ENCODE data around the gene CAMK2D.

Gene CAMK2D

DNA sequence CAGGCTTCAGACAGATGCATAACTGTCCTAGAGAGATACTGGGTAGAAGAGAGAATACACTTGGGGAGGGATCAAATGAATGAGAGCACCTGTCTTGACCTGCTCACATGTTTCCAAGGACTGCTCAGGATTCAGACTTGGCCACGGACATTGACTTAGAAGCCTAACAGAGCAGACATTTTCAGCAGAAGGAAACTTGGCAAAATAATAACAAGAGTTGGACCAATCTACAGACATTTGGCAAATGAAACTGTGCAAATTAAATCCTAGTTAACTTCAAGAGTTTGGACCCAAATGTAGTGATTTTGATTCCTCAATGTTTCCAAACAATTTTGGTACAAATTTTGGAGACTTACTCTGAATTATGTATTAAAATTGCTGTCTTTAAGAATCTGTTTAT lies 223.9 kb downstream of the CAMK2D start:
- H3K27ac ChIP-seq (ENCODE audit: low read depth, low read length), result no peak overlapping the region
- no peaks in the 10 kb centered on the region for H3K27me3 ChIP-seq (ENCODE audit: insufficient read depth, low read length)
- H3K4me1 ChIP-seq (ENCODE audit: control insufficient read depth, insufficient read depth, low read length, unreplicated experiment), result peaks cover 40% of the 10 kb centered on the region

DNA sequence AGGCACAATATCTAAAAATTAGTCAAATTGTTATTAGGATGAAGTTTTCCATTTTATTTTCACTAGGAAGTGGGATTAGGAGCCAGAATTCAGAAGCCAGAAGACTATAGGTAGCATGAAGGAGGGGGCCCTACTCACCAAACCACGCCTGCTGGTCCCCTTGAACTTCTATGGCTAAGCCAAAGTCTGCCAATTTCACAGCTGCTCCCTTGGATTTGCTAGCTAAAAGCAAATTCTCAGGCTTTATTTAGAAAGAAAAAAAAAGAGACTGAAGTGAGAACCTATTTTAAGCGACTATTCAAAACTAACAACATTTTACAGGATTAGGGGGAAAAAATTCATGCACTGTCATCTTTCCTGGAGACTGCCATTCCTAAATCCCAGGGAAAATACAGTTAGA lies 224.3 kb downstream of the CAMK2D start:
- Histone ChIP-seq H2AFZ (ENCODE audit: low read length, unreplicated experiment) (no peak overlapping the region), H3K27me3 (ENCODE audit: insufficient read depth, low read length) (no peaks in the 10 kb centered on the region)

More for the DNA sequence above, 223.9 kb downstream of the CAMK2D start:
- H2AFZ ChIP-seq (ENCODE audit: low read length, unreplicated experiment), result no peak overlapping the region
- no peak overlapping the region for H3K4me3 ChIP-seq (ENCODE audit: low read depth, low read length)
- H3K36me3 ChIP-seq (ENCODE audit: insufficient read depth, low read length), result peaks cover 9% of the 10 kb centered on the region; the same call in 1 of the 2 replicates
- no peaks in the 10 kb centered on the region for H3K79me2 ChIP-seq (ENCODE audit: control insufficient read depth, insufficient read depth, low read length, unreplicated experiment)

DNA sequence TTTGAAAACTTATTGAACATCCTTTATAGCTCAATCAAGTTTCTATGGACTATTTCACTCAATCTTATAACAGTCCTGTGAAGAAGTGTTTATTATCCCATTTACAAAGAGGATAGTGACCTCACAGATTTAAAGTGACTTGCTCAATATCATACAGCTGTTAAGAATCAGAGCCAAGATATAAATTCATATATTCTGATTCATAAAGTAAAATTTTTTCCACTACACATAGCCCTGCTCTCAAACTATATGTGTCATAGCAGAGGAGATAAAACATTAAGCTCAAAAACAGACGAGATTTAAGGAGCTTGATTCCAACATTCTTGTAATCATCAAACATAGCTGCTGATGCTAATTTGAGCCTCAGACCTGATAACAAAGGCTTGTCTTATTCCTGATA lies 226.8 kb downstream of the CAMK2D start:
- Histone ChIP-seq H3K27ac (ENCODE audit: low read depth, low read length) (peak overlapping the region; percentile 12; the same call in 1 of the 2 replicates), H3K79me2 (ENCODE audit: control insufficient read depth, insufficient read depth, low read length, unreplicated experiment) (no peaks in the 10 kb centered on the region), H3K36me3 (ENCODE audit: insufficient read depth, low read length) (0 out of 2 replicates have a peak, but pooled peaks cover 8% of the 10 kb centered on the region), H3K4me1 (ENCODE audit: control insufficient read depth, insufficient read depth, low read length, unreplicated experiment) (peaks cover 24% of the 10 kb centered on the region), H3K4me3 (ENCODE audit: low read depth, low read length) (no peak overlapping the region), H2AFZ (ENCODE audit: low read length, unreplicated experiment) (no peak overlapping the region), H3K27me3 (ENCODE audit: insufficient read depth, low read length) (no peaks in the 10 kb centered on the region)

More for the DNA sequence above, 224.3 kb downstream of the CAMK2D start:
- Histone ChIP-seq H3K4me3 (ENCODE audit: low read depth, low read length) (no peak overlapping the region), H3K79me2 (ENCODE audit: control insufficient read depth, insufficient read depth, low read length, unreplicated experiment) (no peaks in the 10 kb centered on the region), H3K27ac (ENCODE audit: low read depth, low read length) (no peak overlapping the region), H3K36me3 (ENCODE audit: insufficient read depth, low read length) (0 out of 2 replicates have a peak, but pooled peaks cover 8% of the 10 kb centered on the region), H3K4me1 (ENCODE audit: control insufficient read depth, insufficient read depth, low read length, unreplicated experiment) (peaks cover 40% of the 10 kb centered on the region)

DNA sequence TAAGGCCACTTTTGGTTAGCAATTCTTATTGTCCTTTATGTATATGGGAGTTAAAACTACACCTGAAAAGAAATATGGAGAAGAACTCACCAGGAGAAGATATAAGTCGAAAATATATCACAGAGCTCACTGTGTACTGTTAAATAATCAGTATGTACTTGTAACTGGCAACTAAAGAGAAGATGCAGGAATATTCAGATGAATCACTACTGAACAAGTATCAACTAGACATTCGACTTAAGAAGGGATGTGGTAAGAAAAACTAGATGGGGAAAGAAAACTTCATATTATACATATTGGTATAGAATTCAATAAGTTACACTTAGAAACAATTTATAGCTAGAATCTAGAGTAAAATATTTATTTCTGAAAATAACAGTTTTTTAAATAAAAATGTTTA lies 230.0 kb downstream of the CAMK2D start:
- Histone ChIP-seq H3K27me3 (ENCODE audit: insufficient read depth, low read length) (no peaks in the 10 kb centered on the region), H3K36me3 (ENCODE audit: insufficient read depth, low read length) (peaks cover 24% of the 10 kb centered on the region; the same call in 1 of the 2 replicates), H3K27ac (ENCODE audit: low read depth, low read length) (no peak overlapping the region), H3K79me2 (ENCODE audit: control insufficient read depth, insufficient read depth, low read length, unreplicated experiment) (no peaks in the 10 kb centered on the region), H3K4me3 (ENCODE audit: low read depth, low read length) (no peak overlapping the region), H3K4me1 (ENCODE audit: control insufficient read depth, insufficient read depth, low read length, unreplicated experiment) (peaks cover 17% of the 10 kb centered on the region), H2AFZ (ENCODE audit: low read length, unreplicated experiment) (no peak overlapping the region)

DNA sequence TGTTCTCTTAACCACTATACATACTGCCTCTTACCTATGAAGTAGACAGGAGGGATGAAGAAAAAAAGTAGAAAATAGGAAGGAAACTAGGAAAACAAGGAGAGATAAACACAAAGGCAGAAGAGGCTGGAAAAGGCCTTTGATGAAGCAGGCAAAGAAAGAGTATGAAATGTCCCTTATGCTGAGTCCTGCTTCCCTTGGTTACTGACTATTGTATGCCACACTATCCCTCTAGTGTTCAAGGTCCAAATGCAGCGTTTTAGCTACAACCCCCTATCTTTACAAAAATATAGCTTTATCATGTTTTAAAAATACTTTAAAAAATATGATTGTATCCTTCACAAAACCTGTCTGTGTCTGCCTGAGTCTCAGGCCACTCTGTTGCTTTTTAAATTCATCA lies 233.1 kb downstream of the CAMK2D start:
- no peaks in the 10 kb centered on the region for H3K4me1 ChIP-seq (ENCODE audit: control insufficient read depth, insufficient read depth, low read length, unreplicated experiment)
- no peak overlapping the region for H3K27ac ChIP-seq (ENCODE audit: low read depth, low read length)
- H2AFZ ChIP-seq (ENCODE audit: low read length, unreplicated experiment), result no peak overlapping the region
- H3K36me3 ChIP-seq (ENCODE audit: insufficient read depth, low read length), result peaks cover 37% of the 10 kb centered on the region
- H3K27me3 ChIP-seq (ENCODE audit: insufficient read depth, low read length), result no peaks in the 10 kb centered on the region
- H3K79me2 ChIP-seq (ENCODE audit: control insufficient read depth, insufficient read depth, low read length, unreplicated experiment), result no peaks in the 10 kb centered on the region
- H3K4me3 ChIP-seq (ENCODE audit: low read depth, low read length), result no peak overlapping the region

DNA sequence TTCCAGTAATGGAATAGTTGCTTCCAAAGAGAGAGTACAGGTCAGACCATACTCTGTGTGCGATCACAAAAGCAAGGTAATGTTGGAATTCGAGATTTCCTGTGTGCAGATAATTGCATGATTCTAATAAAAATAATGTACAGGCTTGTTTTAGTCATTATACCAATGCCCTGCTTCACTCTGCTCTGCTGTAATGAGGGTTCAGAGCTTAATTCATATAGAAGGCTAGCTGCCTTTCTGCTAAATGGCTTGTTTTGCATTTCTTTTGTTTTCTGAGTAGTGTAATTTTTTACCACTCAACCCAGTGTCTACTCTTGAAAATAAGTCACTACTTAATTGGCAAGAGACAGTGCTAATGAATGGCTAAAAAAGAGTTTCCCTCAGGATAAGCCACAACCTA lies 236.0 kb downstream of the CAMK2D start:
- H3K27me3 ChIP-seq (ENCODE audit: insufficient read depth, low read length), result no peaks in the 10 kb centered on the region
- H3K27ac ChIP-seq (ENCODE audit: low read depth, low read length), result no peak overlapping the region
- no peaks in the 10 kb centered on the region for H3K79me2 ChIP-seq (ENCODE audit: control insufficient read depth, insufficient read depth, low read length, unreplicated experiment)
- no peaks in the 10 kb centered on the region for H3K4me1 ChIP-seq (ENCODE audit: control insufficient read depth, insufficient read depth, low read length, unreplicated experiment)
- peaks cover 46% of the 10 kb centered on the region for H3K36me3 ChIP-seq (ENCODE audit: insufficient read depth, low read length)
- no peak overlapping the region for H3K4me3 ChIP-seq (ENCODE audit: low read depth, low read length)
- H2AFZ ChIP-seq (ENCODE audit: low read length, unreplicated experiment), result no peak overlapping the region

DNA sequence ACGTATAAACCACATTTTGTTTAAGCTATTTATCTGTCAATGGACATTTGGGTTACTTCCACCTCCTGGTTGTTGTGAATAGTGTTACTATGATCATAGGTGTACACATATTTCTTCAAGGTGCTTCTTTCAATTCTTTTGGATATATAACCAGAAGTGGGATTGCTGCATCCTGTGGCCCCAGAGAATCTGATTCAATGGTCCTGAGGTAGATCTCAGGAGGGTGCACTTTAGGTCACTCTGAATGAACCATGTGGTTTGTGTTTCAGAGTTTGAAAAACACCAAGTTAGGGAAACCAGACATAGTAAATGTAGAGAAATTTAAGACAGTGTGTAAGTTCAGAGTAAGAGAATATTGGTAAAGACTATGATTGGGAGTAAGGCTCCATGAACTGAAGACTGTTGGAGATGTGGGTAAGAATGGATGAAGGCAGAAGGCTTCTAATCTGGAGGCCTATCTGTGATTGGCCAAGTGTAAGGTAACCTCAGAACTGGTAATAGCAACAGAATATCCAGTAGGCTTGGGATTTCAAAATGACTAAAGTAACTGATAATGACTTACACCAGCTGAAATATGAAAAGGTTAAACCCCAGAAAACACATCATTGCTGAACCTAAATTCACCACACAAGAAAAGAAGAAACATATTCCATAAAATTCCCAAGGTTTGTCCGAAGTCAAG lies 236.9 kb downstream of the CAMK2D start:
- Histone ChIP-seq H3K27me3 (ENCODE audit: insufficient read depth, low read length) (no peaks in the 10 kb centered on the region), H3K36me3 (ENCODE audit: insufficient read depth, low read length) (peaks cover 46% of the 10 kb centered on the region), H3K79me2 (ENCODE audit: control insufficient read depth, insufficient read depth, low read length, unreplicated experiment) (no peaks in the 10 kb centered on the region), H3K4me3 (ENCODE audit: low read depth, low read length) (no peak overlapping the region), H2AFZ (ENCODE audit: low read length, unreplicated experiment) (no peak overlapping the region), H3K27ac (ENCODE audit: low read depth, low read length) (no peak overlapping the region), H3K4me1 (ENCODE audit: control insufficient read depth, insufficient read depth, low read length, unreplicated experiment) (no peaks in the 10 kb centered on the region)

DNA sequence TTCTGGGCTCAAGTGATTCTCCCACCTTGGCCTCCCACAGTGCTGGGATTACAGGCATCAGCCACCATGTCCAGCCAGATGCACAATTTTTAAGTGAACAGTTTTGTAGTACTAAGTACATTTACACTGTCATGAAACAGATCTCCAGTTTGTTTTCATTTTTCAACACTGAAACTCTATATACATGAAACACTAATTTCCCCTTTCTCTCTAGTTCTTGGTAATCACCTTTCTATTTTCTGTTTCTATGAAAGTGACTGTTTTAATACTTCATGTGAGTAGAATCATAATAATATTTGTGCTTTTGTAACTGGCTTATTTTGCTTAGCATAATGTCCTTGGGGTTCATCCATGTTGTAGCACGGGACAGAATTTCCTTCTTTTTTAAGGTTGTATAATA lies 237.4 kb downstream of the CAMK2D start:
- no peak overlapping the region for H2AFZ ChIP-seq (ENCODE audit: low read length, unreplicated experiment)
- no peaks in the 10 kb centered on the region for H3K79me2 ChIP-seq (ENCODE audit: control insufficient read depth, insufficient read depth, low read length, unreplicated experiment)
- no peaks in the 10 kb centered on the region for H3K27me3 ChIP-seq (ENCODE audit: insufficient read depth, low read length)
- no peak overlapping the region for H3K4me3 ChIP-seq (ENCODE audit: low read depth, low read length)
- peaks cover 44% of the 10 kb centered on the region for H3K36me3 ChIP-seq (ENCODE audit: insufficient read depth, low read length)
- no peak overlapping the region for H3K27ac ChIP-seq (ENCODE audit: low read depth, low read length)
- no peaks in the 10 kb centered on the region for H3K4me1 ChIP-seq (ENCODE audit: control insufficient read depth, insufficient read depth, low read length, unreplicated experiment)

DNA sequence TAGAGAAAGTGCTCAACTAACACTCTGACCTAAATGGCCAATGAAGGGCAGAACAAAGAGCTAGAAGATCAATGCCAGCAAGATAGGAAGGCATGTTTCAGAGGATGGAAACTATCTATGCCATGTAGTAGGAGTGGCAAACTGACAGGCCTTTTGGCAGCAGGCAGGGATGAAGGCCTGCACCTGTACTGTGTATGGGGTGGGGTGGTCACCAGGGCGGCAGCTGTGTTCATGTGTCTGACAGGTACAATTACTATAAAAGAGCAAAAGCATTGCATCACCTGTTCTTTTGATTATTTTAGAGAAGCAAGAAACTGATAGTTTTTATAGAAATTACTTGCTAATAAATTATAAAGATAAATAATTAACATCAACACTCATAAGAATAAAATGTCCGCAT lies 239.1 kb downstream of the CAMK2D start:
- no peaks in the 10 kb centered on the region for H3K4me1 ChIP-seq (ENCODE audit: control insufficient read depth, insufficient read depth, low read length, unreplicated experiment)
- no peak overlapping the region for H3K4me3 ChIP-seq (ENCODE audit: low read depth, low read length)
- no peaks in the 10 kb centered on the region for H3K27me3 ChIP-seq (ENCODE audit: insufficient read depth, low read length)
- no peaks in the 10 kb centered on the region for H3K79me2 ChIP-seq (ENCODE audit: control insufficient read depth, insufficient read depth, low read length, unreplicated experiment)
- peaks cover 41% of the 10 kb centered on the region for H3K36me3 ChIP-seq (ENCODE audit: insufficient read depth, low read length)
- H3K27ac ChIP-seq (ENCODE audit: low read depth, low read length), result no peak overlapping the region
- no peak overlapping the region for H2AFZ ChIP-seq (ENCODE audit: low read length, unreplicated experiment)

DNA sequence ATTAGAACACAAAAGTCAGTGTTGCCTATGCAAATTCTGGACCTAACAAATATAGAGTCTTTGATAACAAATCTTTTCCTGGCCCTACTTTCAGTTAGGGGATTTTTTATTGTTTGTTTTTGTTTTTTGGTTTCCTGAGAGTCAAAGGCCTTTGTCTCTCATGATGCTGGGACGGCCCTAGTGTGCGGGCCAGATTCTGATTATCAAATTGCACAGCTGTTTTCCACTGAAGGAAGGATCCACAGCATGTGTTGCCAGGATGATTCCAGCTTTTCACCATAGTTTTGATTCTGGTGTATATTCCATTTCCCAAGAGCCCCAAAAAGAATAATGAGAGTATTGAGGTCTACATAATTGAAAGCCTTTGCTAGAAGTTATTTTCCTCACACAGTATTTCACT lies 248.2 kb downstream of the CAMK2D start:
- Histone ChIP-seq H3K27ac (ENCODE audit: low read depth, low read length) (no peak overlapping the region), H2AFZ (ENCODE audit: low read length, unreplicated experiment) (no peak overlapping the region), H3K36me3 (ENCODE audit: insufficient read depth, low read length) (peaks cover 52% of the 10 kb centered on the region), H3K79me2 (ENCODE audit: control insufficient read depth, insufficient read depth, low read length, unreplicated experiment) (no peaks in the 10 kb centered on the region), H3K4me1 (ENCODE audit: control insufficient read depth, insufficient read depth, low read length, unreplicated experiment) (no peaks in the 10 kb centered on the region), H3K4me3 (ENCODE audit: low read depth, low read length) (no peak overlapping the region), H3K27me3 (ENCODE audit: insufficient read depth, low read length) (no peaks in the 10 kb centered on the region)

DNA sequence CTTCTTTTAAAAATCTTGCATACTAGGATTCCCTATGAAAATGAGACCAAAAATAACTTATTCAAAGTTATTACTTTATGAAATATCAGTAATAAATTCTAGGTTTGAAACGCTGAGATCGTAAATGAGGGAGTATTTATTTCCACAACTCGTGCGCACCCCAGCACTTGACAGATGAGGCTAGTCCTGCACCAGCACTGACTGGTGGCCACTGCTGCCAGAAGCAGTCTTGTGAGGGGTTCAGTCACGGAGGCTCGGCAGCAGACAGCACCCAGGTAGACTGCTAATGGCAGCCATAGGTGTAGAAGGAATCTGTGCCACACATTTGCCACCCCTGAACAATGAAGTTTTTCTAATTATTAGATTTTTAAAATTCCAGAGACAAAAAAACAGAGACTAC lies 248.7 kb downstream of the CAMK2D start:
- H3K79me2 ChIP-seq (ENCODE audit: control insufficient read depth, insufficient read depth, low read length, unreplicated experiment), result no peaks in the 10 kb centered on the region
- H2AFZ ChIP-seq (ENCODE audit: low read length, unreplicated experiment), result no peak overlapping the region
- no peak overlapping the region for H3K4me3 ChIP-seq (ENCODE audit: low read depth, low read length)
- H3K4me1 ChIP-seq (ENCODE audit: control insufficient read depth, insufficient read depth, low read length, unreplicated experiment), result no peaks in the 10 kb centered on the region
- no peaks in the 10 kb centered on the region for H3K27me3 ChIP-seq (ENCODE audit: insufficient read depth, low read length)
- peaks cover 56% of the 10 kb centered on the region for H3K36me3 ChIP-seq (ENCODE audit: insufficient read depth, low read length)
- H3K27ac ChIP-seq (ENCODE audit: low read depth, low read length), result no peak overlapping the region

All from ACC112 (cell line).